ENCODE results near the gene WDR20. TPM values are rescaled to one million over a fixed set of nuclear protein-coding genes. Genes with fewer than 3 reads are reported as not detected.
A peak's percentile ranks its signal among the peaks of the same experiment; 100 is the strongest.

The WDR20 gene
- total and polyA plus RNA-seq, 7 donors: 11.4 to 26.8 (median 20.6) TPM

DNA sequence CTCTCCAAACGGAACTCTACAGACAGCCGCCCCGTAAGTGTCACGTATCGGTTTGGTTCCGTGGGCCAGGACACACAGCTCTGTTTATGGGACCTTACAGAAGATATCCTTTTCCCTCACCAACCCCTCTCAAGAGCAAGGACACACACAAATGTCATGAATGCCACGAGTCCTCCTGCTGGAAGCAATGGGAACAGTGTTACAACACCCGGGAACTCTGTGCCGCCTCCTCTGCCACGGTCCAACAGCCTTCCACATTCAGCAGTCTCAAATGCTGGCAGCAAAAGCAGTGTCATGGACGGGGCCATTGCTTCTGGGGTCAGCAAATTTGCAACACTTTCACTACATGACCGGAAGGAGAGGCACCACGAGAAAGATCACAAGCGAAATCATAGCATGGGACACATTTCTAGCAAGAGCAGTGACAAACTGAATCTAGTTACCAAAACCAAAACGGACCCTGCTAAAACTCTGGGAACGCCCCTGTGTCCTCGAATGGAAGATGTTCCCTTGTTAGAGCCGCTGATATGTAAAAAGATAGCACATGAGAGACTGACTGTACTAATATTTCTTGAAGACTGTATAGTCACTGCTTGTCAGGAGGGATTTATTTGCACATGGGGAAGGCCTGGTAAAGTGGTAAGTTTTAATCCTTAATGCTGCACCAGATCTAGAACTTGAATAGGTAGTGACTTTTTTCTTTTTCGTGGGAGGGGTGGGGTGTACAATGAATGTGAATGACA, 69.7 kb downstream of the WDR20 start:
- peaks cover 0 to 29% of the 10 kb centered on the region in 2 donors for H3K36me3 ChIP-seq (ENCODE audit: insufficient read depth in 1 of 2, low read depth in 1 of 2)
- H3K27me3 ChIP-seq (ENCODE audit: insufficient read depth in 3 of 3, low read length in 2 of 3): no peaks in the 10 kb centered on the region
- peak; percentile 90 to 94 (median 92) for ATAC-seq
- no peak overlapping the region for H3K4me3 ChIP-seq
- H3K4me1 ChIP-seq: peaks cover 14% of the 10 kb centered on the region
- intact Hi-C loops (cut with DNase I): loop anchor here in 1 of 2 donors (5.0 kb wide), 2 partner anchors 67 to 502 kb away; no protein-coding TSS in a partner anchor
- TF ChIP-seq, protein P1, sequence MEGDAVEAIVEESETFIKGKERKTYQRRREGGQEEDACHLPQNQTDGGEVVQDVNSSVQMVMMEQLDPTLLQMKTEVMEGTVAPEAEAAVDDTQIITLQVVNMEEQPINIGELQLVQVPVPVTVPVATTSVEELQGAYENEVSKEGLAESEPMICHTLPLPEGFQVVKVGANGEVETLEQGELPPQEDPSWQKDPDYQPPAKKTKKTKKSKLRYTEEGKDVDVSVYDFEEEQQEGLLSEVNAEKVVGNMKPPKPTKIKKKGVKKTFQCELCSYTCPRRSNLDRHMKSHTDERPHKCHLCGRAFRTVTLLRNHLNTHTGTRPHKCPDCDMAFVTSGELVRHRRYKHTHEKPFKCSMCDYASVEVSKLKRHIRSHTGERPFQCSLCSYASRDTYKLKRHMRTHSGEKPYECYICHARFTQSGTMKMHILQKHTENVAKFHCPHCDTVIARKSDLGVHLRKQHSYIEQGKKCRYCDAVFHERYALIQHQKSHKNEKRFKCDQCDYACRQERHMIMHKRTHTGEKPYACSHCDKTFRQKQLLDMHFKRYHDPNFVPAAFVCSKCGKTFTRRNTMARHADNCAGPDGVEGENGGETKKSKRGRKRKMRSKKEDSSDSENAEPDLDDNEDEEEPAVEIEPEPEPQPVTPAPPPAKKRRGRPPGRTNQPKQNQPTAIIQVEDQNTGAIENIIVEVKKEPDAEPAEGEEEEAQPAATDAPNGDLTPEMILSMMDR (IDR thresholded peaks at IDR 0.05): peak; percentile 52
- 37 to 66% (median 42%) methylated on average over 19 of the region's 19 CpGs for WGBS, 3 donors
- DNase-seq: peak in 1 of 2 donors; percentile 79
- H3K9me3 ChIP-seq: no peaks in the 10 kb centered on the region
- peak overlapping the region; percentile 64 for H3K27ac ChIP-seq

DNA sequence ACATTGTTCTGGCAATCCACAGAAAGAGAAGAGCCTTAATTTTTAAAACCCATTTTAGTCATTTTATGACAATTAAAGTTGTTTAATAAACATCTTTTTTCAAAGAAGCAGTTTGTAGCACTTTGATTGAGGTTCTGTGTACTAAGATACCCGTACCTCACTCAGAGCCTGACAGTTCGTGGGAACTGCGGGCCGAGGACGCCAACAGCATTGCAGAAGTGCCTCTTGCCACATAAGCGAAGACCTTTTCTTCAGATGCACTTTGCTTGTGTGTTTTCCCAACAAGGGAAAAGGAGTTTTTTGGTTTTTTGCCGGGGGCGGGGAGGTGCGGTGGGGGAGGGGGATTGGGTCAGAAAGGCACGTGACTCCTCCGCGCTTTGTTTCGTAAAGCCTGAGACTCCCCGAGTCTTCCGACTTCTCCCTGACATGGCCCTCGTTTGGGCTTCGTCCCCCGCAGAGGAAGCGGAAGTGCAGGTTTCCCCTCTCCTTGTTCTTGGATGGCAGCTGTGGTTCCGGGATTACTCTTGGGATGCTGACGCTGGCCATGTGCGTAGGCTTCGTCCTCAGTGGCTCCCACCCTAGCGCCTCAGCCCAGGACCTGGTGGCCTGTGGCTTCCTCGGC, 70.8 kb downstream of the WDR20 start:
- ATAC-seq (no peak), DNase-seq (no peak)
- H3K9me3 ChIP-seq: no peaks in the 10 kb centered on the region
- TF ChIP-seq, protein P1 (IDR thresholded peaks at IDR 0.05): no peak
- no peak overlapping the region for H3K4me3 ChIP-seq
- 90 to 91% (median 91%) methylated on average over 25 of the region's 25 CpGs for WGBS, 3 donors
- H3K27ac ChIP-seq: no peak overlapping the region
- H3K27me3 ChIP-seq (ENCODE audit: insufficient read depth in 3 of 3, low read length in 2 of 3): no peaks in the 10 kb centered on the region
- H3K36me3 ChIP-seq (ENCODE audit: insufficient read depth in 1 of 2, low read depth in 1 of 2): peaks cover 0 to 18% of the 10 kb centered on the region in 2 donors
- H3K4me1 ChIP-seq: peaks cover 25% of the 10 kb centered on the region
- intact Hi-C loops (cut with DNase I): no loop called here

GRCh38 chr14:102211240-102211639, 71.5 kb downstream of the WDR20 start:
- Histone ChIP-seq H3K4me3 (no peak overlapping the region), H3K36me3 (ENCODE audit: insufficient read depth in 1 of 2, low read depth in 1 of 2) (peaks cover 0 to 12% of the 10 kb centered on the region in 2 donors), H3K4me1 (peaks cover 32% of the 10 kb centered on the region), H3K9me3 (no peaks in the 10 kb centered on the region), H3K27ac (no peak overlapping the region), H3K27me3 (ENCODE audit: insufficient read depth in 3 of 3, low read length in 2 of 3) (no peaks in the 10 kb centered on the region)
- TF ChIP-seq, protein P1 (IDR thresholded peaks at IDR 0.05): no peak
- intact Hi-C loops (cut with DNase I): no loop called here
- ATAC-seq: no peak
- no peak for DNase-seq
- WGBS, 3 donors: 94 to 96% (median 94%) methylated on average over 12 of the region's 12 CpGs

DNA sequence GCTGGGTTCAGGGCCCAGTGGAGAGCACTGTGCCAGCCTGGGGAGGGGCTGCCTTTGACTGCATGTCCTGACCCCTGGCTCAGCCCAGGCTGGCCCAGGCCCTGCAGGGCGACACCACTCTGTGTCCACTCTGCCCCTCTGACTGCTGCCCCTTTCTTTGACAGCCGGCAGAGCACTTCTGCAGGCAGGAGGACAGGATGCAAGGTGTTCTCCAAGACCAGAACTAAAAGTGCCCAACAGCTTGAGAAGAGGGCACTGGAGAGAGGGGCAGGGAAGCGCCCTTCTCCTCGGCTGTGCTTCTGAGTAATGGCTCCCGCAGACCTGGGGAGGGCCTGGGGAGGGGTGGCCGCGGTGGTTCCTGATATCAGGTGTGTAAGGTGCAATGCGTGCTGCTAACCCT, 72.7 kb downstream of the WDR20 start:
- Histone ChIP-seq H3K9me3 (no peaks in the 10 kb centered on the region), H3K36me3 (ENCODE audit: insufficient read depth in 1 of 2, low read depth in 1 of 2) (peaks cover 0 to 12% of the 10 kb centered on the region in 2 donors), H3K4me3 (no peak overlapping the region), H3K27ac (no peak overlapping the region), H3K4me1 (peaks cover 36% of the 10 kb centered on the region), H3K27me3 (ENCODE audit: insufficient read depth in 3 of 3, low read length in 2 of 3) (no peaks in the 10 kb centered on the region)
- TF ChIP-seq, protein P1 (IDR thresholded peaks at IDR 0.05): no peak
- intact Hi-C loops (cut with DNase I): no loop called here
- no peak for ATAC-seq
- WGBS, 3 donors: 92 to 96% (median 95%) methylated on average over 8 of the region's 8 CpGs
- no peak for DNase-seq

Data from psoas muscle (tissue), 8 donors.